HEK293 (cell line): ENCODE data around the gene HMGXB4.

Experiments
- CTCF ChIA-PET: fragments of 350-600 bp; formaldehyde crosslinking; extraction: SDS; loops from one replicate; lab custom pipeline; 2021; ENCODE audit warnings: antibody characterized with exemption; lab: Yijun Ruan, JAX
- POLR2A ChIA-PET: fragments of 300-600 bp; formaldehyde crosslinking; extraction: SDS; loops from one replicate; lab custom pipeline; 2020; ENCODE audit warnings: antibody characterized with exemption, inconsistent platforms; lab: Yijun Ruan, JAX
- H3K27ac ChIP-seq: fragments of 200-500 bp; sonication (Bioruptor generic); 2 replicates; pipeline ENCODE4 v1.5.1; 2014; ENCODE audit warnings: low read depth, low read length, control low read depth, inconsistent platforms; ENCODE audit errors: extremely low read depth
- H3K36me3 ChIP-seq, 2 experiments: fragments of 200-500 bp in 1 of 2; sonication (Bioruptor generic) in 1 of 2; 1 replicate in 1 of 2; 2 replicates in 1 of 2; pipeline ENCODE4 v1.5.1; 2014 to 2017; ENCODE audit warnings: inconsistent platforms in 2 of 2, low read length in 2 of 2; ENCODE audit not compliant: control insufficient read depth in 2 of 2, insufficient read depth in 1 of 2
- H3K4me1 ChIP-seq: fragments of 200-500 bp; sonication (Bioruptor generic); 2 replicates; pipeline ENCODE4 v1.5.1; 2014; ENCODE audit warnings: mild to moderate bottlenecking, low read length, inconsistent platforms; ENCODE audit not compliant: control insufficient read depth, insufficient read depth
- H3K4me3 ChIP-seq: 2 replicates; pipeline ENCODE4 v1.5.1; 2011; ENCODE audit warnings: low read depth, mild to moderate bottlenecking, control low read depth, low read length, moderate library complexity
- H3K9me3 ChIP-seq: fragments of 200-500 bp; sonication (Bioruptor generic); 2 replicates; pipeline ENCODE4 v1.5.1; 2014; ENCODE audit warnings: low read depth, low read length, inconsistent platforms; ENCODE audit not compliant: control insufficient read depth, insufficient read depth
- HOXC10 ChIP-seq: sonication (generic); formaldehyde crosslinking; IDR thresholded peaks from 2 replicates; pipeline ENCODE4 v1.8.1; 2023; ENCODE audit warnings: mild to moderate bottlenecking, missing genetic modification reagents
- KLF9 ChIP-seq: fragments of 450-650 bp; formaldehyde crosslinking; IDR thresholded peaks from 2 replicates; pipeline ENCODE4 v1.5.1; 2016; ENCODE audit warnings: missing biosample characterization, missing genetic modification characterization, low read depth
- WT1 ChIP-seq: fragments of 450-650 bp; formaldehyde crosslinking; IDR thresholded peaks from 2 replicates; pipeline ENCODE4 v1.5.1; 2016; ENCODE audit warnings: missing biosample characterization, missing genetic modification characterization
- ZBTB10 ChIP-seq: fragments of 450-650 bp; formaldehyde crosslinking; IDR thresholded peaks from 2 replicates; pipeline ENCODE4 v1.5.1; 2016; ENCODE audit warnings: missing biosample characterization, missing genetic modification characterization
- ZBTB48 ChIP-seq: fragments of 450-650 bp; formaldehyde crosslinking; IDR thresholded peaks from 2 replicates; pipeline ENCODE4 v1.5.1; 2016; ENCODE audit warnings: missing biosample characterization, missing genetic modification characterization
- ZBTB8A ChIP-seq: fragments of 450-650 bp; formaldehyde crosslinking; IDR thresholded peaks from 2 replicates; pipeline ENCODE4 v1.5.1; 2016; ENCODE audit warnings: missing biosample characterization, missing genetic modification characterization
- ZNF121 ChIP-seq: fragments of 450-650 bp; formaldehyde crosslinking; IDR thresholded peaks from 2 replicates; pipeline ENCODE4 v1.5.1; 2016; ENCODE audit warnings: missing biosample characterization, missing genetic modification characterization
- ZNF132 ChIP-seq: fragments of 450-650 bp; formaldehyde crosslinking; IDR thresholded peaks from 2 replicates; pipeline ENCODE4 v1.5.1; 2017; ENCODE audit warnings: missing biosample characterization, missing genetic modification characterization, borderline replicate concordance
- ZNF146 ChIP-seq: fragments of 450-650 bp; formaldehyde crosslinking; IDR thresholded peaks from 2 replicates; pipeline ENCODE4 v1.5.1; 2016; ENCODE audit warnings: missing biosample characterization, missing genetic modification characterization
- ZNF155 ChIP-seq: fragments of 450-650 bp; formaldehyde crosslinking; IDR thresholded peaks from 2 replicates; pipeline ENCODE4 v1.5.1; 2016; ENCODE audit warnings: missing biosample characterization, missing genetic modification characterization
- ZNF16 ChIP-seq: fragments of 450-650 bp; formaldehyde crosslinking; IDR thresholded peaks from 2 replicates; pipeline ENCODE4 v1.5.1; 2016; ENCODE audit warnings: low read depth, missing biosample characterization, missing genetic modification characterization
- ZNF169 ChIP-seq: fragments of 450-650 bp; formaldehyde crosslinking; IDR thresholded peaks from 2 replicates; pipeline ENCODE4 v1.5.1; 2016; ENCODE audit warnings: missing biosample characterization, missing genetic modification characterization
- ZNF341 ChIP-seq: fragments of 450-650 bp; formaldehyde crosslinking; IDR thresholded peaks from 2 replicates; pipeline ENCODE4; 2016; ENCODE audit warnings: low read depth, missing biosample characterization, missing genetic modification characterization
- ZNF664 ChIP-seq: fragments of 450-650 bp; formaldehyde crosslinking; IDR thresholded peaks from 2 replicates; pipeline ENCODE4 v1.5.1; 2016; ENCODE audit warnings: missing biosample characterization, missing genetic modification characterization
- ZXDB ChIP-seq: fragments of 450-650 bp; formaldehyde crosslinking; IDR thresholded peaks from 2 replicates; pipeline ENCODE4 v1.5.1; 2016; ENCODE audit warnings: missing biosample characterization, missing genetic modification characterization
- TF ChIP-seq, protein P1 (sequence below): fragments of 450-650 bp; formaldehyde crosslinking; IDR thresholded peaks from 2 replicates; pipeline ENCODE4 v1.5.1; 2016; ENCODE audit warnings: missing biosample characterization, missing genetic modification characterization, low read depth
- TF ChIP-seq, protein P2 (sequence below): fragments of 450-650 bp; formaldehyde crosslinking; IDR thresholded peaks from 2 replicates; pipeline ENCODE4 v1.5.1; 2016; ENCODE audit warnings: missing biosample characterization, missing genetic modification characterization, borderline replicate concordance
- TF ChIP-seq, protein P3 (sequence below): fragments of 450-650 bp; formaldehyde crosslinking; optimal IDR thresholded peaks from 2 replicates; pipeline ENCODE3; 2016; ENCODE audit warnings: missing biosample characterization, mild to moderate bottlenecking, missing genetic modification characterization
- TF ChIP-seq, protein P4 (sequence below): fragments of 450-650 bp; formaldehyde crosslinking; IDR thresholded peaks from 2 replicates; pipeline ENCODE4 v1.5.1; 2016; ENCODE audit warnings: missing biosample characterization, missing genetic modification characterization

Gene HMGXB4, protein sequence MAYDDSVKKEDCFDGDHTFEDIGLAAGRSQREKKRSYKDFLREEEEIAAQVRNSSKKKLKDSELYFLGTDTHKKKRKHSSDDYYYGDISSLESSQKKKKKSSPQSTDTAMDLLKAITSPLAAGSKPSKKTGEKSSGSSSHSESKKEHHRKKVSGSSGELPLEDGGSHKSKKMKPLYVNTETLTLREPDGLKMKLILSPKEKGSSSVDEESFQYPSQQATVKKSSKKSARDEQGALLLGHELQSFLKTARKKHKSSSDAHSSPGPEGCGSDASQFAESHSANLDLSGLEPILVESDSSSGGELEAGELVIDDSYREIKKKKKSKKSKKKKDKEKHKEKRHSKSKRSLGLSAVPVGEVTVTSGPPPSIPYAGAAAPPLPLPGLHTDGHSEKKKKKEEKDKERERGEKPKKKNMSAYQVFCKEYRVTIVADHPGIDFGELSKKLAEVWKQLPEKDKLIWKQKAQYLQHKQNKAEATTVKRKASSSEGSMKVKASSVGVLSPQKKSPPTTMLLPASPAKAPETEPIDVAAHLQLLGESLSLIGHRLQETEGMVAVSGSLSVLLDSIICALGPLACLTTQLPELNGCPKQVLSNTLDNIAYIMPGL

DNA sequence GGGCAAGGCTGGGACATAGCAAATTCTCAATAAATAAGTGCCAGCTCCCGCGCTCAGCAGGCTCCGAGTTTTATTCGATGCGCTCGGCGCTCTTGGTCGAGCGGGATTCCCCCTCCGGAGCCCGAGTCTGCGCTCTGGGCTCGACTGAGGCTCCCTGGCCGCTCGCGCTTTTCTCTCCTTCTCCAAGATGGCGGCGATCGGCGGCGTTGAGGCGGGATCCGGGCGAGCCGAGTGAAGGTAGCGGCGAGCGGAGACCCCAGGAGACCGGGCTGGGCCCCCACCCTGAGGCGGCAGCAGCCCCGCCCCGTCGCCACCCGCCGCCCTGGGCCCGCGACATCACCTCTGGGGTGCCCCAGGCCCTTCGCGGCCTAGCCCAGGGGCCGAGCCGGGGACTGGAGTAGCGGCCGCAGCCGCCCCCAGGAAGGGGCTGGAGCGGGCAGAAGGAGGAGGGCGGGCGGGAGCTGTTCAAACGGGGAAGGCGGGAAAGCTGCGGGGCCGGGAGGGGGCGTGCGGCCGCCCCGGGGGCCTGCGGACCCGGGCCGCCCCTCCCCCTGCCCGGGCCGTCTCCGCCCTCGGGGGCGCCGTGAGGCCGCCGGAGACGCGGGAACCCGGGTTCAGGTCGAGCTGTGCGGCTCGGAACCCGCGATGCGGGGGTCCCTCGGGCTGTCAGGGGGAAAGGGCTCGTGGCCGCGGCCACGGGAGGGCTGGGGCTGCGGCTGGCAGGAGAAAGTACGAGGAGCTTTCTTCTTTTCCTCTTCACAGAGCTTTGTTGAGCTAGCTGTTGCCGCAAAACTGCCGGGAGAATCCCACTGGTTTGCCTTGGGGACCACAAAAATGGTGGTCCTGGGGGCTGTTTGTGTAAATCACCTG is at the start of gene HMGXB4:
Gene HMGXB4, plus strand, starts transcription at position 173 of the 870 bp plus-strand sequence. CDS start 4,898 bp downstream, outside the sequence.
- no peaks in the 10 kb centered on the region for H3K9me3 ChIP-seq
- peak within 1 kb of the TSS; percentile 94 for H3K27ac ChIP-seq
- H3K4me1 ChIP-seq, result no peaks in the 10 kb centered on the region
- H3K4me3 ChIP-seq, result peak within 1 kb of the TSS; percentile 82
- CTCF ChIA-PET, result interaction anchor here (0.7 kb wide), 1 partner anchor 12 kb away, joined by 6 read pairs; no protein-coding TSS in a partner anchor
- peaks cover 4 to 23% of the 10 kb centered on the region in 2 experiments for H3K36me3 ChIP-seq
- POLR2A ChIA-PET, result interaction anchor here (0.5 to 1.7 kb wide), 7 partner anchors 9 to 1503 kb away, joined by 3 to 8 read pairs (median 4); partner anchors contain the start of gene TOM1
- TF ChIP-seq ZNF132 (no peak), ZNF155 (tag by site-specific recombination) (no peak), ZNF169 (tag by site-specific recombination) (peak; percentile 49; the same call in 1 of the 2 replicates), WT1 (tag by site-specific recombination) (no peak), ZNF121 (tag by site-specific recombination) (peak; percentile 72), ZBTB10 (no peak), HOXC10 (no peak), ZNF341 (tag by site-specific recombination) (peak; percentile 72), ZBTB48 (tag by site-specific recombination) (peak; percentile 63; the same call in 1 of the 2 replicates), ZNF16 (peak; percentile 42; the same call in 1 of the 2 replicates), KLF9 (tag by site-specific recombination) (peak; percentile 83), ZBTB8A (tag by site-specific recombination) (peak; percentile 42; the same call in 1 of the 2 replicates), ZNF664 (tag by site-specific recombination) (peak; percentile 96; the same call in 1 of the 2 replicates), ZNF146 (tag by site-specific recombination) (no peak), ZXDB (peak; percentile 77)
- TF ChIP-seq, protein P1, sequence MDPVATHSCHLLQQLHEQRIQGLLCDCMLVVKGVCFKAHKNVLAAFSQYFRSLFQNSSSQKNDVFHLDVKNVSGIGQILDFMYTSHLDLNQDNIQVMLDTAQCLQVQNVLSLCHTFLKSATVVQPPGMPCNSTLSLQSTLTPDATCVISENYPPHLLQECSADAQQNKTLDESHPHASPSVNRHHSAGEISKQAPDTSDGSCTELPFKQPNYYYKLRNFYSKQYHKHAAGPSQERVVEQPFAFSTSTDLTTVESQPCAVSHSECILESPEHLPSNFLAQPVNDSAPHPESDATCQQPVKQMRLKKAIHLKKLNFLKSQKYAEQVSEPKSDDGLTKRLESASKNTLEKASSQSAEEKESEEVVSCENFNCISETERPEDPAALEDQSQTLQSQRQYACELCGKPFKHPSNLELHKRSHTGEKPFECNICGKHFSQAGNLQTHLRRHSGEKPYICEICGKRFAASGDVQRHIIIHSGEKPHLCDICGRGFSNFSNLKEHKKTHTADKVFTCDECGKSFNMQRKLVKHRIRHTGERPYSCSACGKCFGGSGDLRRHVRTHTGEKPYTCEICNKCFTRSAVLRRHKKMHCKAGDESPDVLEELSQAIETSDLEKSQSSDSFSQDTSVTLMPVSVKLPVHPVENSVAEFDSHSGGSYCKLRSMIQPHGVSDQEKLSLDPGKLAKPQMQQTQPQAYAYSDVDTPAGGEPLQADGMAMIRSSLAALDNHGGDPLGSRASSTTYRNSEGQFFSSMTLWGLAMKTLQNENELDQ, result no peak
- TF ChIP-seq, protein P2, sequence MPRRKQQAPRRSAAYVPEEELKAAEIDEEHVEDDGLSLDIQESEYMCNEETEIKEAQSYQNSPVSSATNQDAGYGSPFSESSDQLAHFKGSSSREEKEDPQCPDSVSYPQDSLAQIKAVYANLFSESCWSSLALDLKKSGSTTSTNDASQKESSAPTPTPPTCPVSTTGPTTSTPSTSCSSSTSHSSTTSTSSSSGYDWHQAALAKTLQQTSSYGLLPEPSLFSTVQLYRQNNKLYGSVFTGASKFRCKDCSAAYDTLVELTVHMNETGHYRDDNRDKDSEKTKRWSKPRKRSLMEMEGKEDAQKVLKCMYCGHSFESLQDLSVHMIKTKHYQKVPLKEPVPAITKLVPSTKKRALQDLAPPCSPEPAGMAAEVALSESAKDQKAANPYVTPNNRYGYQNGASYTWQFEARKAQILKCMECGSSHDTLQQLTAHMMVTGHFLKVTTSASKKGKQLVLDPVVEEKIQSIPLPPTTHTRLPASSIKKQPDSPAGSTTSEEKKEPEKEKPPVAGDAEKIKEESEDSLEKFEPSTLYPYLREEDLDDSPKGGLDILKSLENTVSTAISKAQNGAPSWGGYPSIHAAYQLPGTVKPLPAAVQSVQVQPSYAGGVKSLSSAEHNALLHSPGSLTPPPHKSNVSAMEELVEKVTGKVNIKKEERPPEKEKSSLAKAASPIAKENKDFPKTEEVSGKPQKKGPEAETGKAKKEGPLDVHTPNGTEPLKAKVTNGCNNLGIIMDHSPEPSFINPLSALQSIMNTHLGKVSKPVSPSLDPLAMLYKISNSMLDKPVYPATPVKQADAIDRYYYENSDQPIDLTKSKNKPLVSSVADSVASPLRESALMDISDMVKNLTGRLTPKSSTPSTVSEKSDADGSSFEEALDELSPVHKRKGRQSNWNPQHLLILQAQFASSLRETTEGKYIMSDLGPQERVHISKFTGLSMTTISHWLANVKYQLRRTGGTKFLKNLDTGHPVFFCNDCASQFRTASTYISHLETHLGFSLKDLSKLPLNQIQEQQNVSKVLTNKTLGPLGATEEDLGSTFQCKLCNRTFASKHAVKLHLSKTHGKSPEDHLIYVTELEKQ (tag by site-specific recombination), result 0 out of 2 replicates have a peak, but pooled peaks have one; percentile 4
- TF ChIP-seq, protein P3, sequence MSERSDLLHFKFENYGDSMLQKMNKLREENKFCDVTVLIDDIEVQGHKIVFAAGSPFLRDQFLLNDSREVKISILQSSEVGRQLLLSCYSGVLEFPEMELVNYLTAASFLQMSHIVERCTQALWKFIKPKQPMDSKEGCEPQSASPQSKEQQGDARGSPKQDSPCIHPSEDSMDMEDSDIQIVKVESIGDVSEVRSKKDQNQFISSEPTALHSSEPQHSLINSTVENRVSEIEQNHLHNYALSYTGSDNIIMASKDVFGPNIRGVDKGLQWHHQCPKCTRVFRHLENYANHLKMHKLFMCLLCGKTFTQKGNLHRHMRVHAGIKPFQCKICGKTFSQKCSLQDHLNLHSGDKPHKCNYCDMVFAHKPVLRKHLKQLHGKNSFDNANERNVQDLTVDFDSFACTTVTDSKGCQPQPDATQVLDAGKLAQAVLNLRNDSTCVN (tag by site-specific recombination), result peak; percentile 70
- TF ChIP-seq, protein P4, sequence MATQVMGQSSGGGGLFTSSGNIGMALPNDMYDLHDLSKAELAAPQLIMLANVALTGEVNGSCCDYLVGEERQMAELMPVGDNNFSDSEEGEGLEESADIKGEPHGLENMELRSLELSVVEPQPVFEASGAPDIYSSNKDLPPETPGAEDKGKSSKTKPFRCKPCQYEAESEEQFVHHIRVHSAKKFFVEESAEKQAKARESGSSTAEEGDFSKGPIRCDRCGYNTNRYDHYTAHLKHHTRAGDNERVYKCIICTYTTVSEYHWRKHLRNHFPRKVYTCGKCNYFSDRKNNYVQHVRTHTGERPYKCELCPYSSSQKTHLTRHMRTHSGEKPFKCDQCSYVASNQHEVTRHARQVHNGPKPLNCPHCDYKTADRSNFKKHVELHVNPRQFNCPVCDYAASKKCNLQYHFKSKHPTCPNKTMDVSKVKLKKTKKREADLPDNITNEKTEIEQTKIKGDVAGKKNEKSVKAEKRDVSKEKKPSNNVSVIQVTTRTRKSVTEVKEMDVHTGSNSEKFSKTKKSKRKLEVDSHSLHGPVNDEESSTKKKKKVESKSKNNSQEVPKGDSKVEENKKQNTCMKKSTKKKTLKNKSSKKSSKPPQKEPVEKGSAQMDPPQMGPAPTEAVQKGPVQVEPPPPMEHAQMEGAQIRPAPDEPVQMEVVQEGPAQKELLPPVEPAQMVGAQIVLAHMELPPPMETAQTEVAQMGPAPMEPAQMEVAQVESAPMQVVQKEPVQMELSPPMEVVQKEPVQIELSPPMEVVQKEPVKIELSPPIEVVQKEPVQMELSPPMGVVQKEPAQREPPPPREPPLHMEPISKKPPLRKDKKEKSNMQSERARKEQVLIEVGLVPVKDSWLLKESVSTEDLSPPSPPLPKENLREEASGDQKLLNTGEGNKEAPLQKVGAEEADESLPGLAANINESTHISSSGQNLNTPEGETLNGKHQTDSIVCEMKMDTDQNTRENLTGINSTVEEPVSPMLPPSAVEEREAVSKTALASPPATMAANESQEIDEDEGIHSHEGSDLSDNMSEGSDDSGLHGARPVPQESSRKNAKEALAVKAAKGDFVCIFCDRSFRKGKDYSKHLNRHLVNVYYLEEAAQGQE (tag by site-specific recombination), result peak; percentile 71
